ENCODE measurements around the gene NGRN. TPM values are rescaled to one million over a fixed set of nuclear protein-coding genes. Genes with fewer than 3 reads are reported as not detected.

NGRN gene
- total RNA-seq, 6 experiments from 2014 or later, result 24.0 to 29.5 (median 26.4) TPM

DNA sequence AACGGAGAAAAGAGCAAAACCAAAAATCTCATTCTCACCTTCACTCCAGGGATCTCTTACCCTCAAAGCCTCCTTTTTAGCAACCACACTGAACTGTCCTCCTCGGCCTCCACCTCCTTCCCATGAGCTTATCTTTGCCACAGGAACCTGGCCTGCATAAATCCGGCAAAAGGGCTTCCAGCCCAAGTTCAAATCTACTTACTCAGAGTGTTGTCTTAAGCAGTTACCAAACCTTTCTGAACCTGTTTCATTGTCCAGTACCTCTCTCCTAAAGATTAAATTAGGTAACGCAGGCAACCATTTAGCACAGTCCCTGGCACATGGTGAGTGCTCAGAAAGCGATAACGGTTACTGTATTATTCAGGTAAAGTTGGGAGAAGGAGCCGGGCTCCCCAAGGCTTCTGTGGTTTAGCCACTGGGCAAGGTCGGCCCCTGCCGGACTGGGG is 32.5 kb upstream of the NGRN start:
- DNase-seq (no peak), ATAC-seq (no peak)
- intact Hi-C loops (cut with DNase I), result no loop called here
- TF ChIP-seq CTCF (IDR thresholded peaks at IDR 0.05) (peak in 3 of 4 donors; percentile 48 to 65 (median 50)), POLR2A (IDR thresholded peaks at IDR 0.05) (no peak)
- H3K36me3 ChIP-seq, result peaks cover 4 to 30% (median 13%) of the 10 kb centered on the region in 4 donors
- 0% methylated on average over 4 of the region's 9 CpGs for WGBS (ENCODE audit: insufficient coverage, low coverage, low lambda C conversion rate, missing lambda C conversion rate)
- peak overlapping the region; percentile 89 to 97 (median 90) for H3K27ac ChIP-seq
- no peaks in the 10 kb centered on the region for H3K9me3 ChIP-seq
- H3K4me1 ChIP-seq, result peaks cover 0 to 47% (median 18%) of the 10 kb centered on the region in 4 donors
- no peaks in the 10 kb centered on the region for H3K27me3 ChIP-seq
- peak overlapping the region; percentile 89 to 97 (median 92) for H3K4me3 ChIP-seq

- Histone ChIP-seq H3K27ac (peak within 1 kb of the TSS; percentile 89 to 97 (median 90)), H3K27me3 (no peaks in the 10 kb centered on the region), H3K36me3 (peaks cover 3 to 30% (median 11%) of the 10 kb centered on the region in 4 donors), H3K9me3 (no peaks in the 10 kb centered on the region), H3K4me1 (peaks cover 0 to 47% (median 18%) of the 10 kb centered on the region in 4 donors), H3K4me3 (peak within 1 kb of the TSS; percentile 89 to 97 (median 92))
- intact Hi-C loops (cut with DNase I), result no loop called here
- peak; percentile 80 to 94 (median 86) for ATAC-seq
- WGBS (ENCODE audit: insufficient coverage, low coverage, low lambda C conversion rate, missing lambda C conversion rate), result no CpG with 5 or more reads among the region's 63 CpGs
- DNase-seq, result peak; percentile 99
- TF ChIP-seq CTCF (IDR thresholded peaks at IDR 0.05) (peak in 1 of 4 donors; percentile 62), POLR2A (IDR thresholded peaks at IDR 0.05) (peak; percentile 71)
These were observed 31.9 kb upstream of the NGRN start, which contains the start of gene CIB1 for GRCh38 chr15:90233387-90234095. Gene CIB1 (minus strand): TSS chr15:90233941. CDS start chr15:90233885, 56 bp downstream.

DNA sequence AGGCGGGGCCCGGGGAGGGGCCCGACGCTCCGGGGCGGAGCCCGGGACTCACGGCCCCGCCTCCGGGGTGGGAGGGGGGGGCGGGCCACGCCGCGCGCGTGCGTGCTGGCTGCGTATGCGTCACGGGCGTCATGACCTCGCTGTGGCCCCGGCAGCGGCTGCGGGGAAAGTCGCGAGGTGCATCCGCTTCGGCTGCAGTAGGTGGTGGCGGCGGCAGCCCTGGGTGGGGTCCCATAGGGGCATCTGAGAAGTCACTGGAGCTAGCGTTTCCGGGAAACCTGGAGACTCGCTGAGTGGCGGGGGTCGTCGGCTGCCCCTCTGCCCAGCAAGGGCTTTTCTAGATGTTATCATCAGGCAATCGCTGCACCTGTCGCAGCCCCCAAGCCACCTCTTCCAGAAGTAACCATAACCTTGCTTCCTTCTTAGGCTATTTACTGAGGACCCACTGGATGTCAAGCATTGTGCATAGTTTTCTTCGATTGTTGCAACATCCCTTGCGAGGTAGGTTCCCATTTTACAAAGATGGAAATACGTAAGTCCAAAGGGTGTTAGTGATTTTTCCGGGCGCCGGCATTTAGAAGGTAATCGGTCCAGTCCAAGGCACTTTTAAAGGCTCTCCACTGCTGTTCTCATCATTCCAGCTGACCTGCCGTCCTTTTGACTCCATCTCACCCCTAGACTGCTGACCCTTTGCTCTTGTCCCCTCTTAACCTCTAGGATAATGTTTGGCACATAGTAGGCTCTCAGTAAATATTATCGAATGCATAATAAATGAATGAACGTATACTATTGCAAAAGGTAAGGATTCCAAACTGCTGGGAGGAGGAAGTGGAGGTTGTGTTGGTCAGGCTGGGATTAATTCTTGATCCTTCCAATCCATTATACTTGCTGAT is 31.1 kb upstream of the NGRN start, which contains the start of gene GDPGP1:
TSS of gene GDPGP1 (plus strand) at position 114 of the 893 bp plus-strand sequence. CDS start 6,700 bp downstream, outside the sequence.
- Histone ChIP-seq H3K27ac (peak within 1 kb of the TSS; percentile 89 to 97 (median 90)), H3K4me3 (peak within 1 kb of the TSS; percentile 89 to 97 (median 92)), H3K36me3 (peaks cover under 1 to 26% (median 9%) of the 10 kb centered on the region in 4 donors), H3K4me1 (peaks cover 0 to 46% (median 17%) of the 10 kb centered on the region in 4 donors), H3K27me3 (no peaks in the 10 kb centered on the region), H3K9me3 (no peaks in the 10 kb centered on the region)
- WGBS (ENCODE audit: insufficient coverage, low coverage, low lambda C conversion rate, missing lambda C conversion rate), result under 1% methylated on average over 17 of the region's 49 CpGs
- no peak for TF ChIP-seq CTCF (IDR thresholded peaks at IDR 0.05)
- peak; percentile 84 for TF ChIP-seq POLR2A (IDR thresholded peaks at IDR 0.05)
- no peak for ATAC-seq
- intact Hi-C loops (cut with DNase I), result no loop called here
- no peak for DNase-seq

DNA sequence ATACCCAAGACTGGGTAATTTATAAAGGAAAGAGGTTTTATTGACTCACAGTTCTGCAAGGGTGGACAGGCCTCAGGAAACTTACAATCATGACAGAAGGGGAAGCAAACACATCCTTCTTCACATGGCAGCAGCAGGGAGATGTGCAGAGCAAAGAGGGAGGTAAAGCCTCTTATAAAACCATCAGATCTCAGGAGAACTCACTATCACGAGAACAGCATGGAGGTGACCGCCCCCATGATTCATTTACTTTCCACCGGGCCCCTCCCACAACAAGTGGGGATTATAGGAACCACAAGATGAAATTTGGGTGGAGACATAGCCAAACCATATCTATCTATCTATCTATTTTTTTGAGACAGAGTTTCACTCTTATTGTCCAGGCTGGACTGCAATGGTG is 26.1 kb upstream of the NGRN start:
- no peak overlapping the region for H3K4me3 ChIP-seq
- H3K4me1 ChIP-seq, result peaks cover 0 to 8% (median 0%) of the 10 kb centered on the region in 4 donors
- ATAC-seq, result no peak
- TF ChIP-seq CTCF (IDR thresholded peaks at IDR 0.05), result no peak
- no peak for TF ChIP-seq POLR2A (IDR thresholded peaks at IDR 0.05)
- H3K27ac ChIP-seq, result no peak overlapping the region
- H3K27me3 ChIP-seq, result no peaks in the 10 kb centered on the region
- no peak for DNase-seq
- intact Hi-C loops (cut with DNase I), result no loop called here
- H3K36me3 ChIP-seq, result peaks cover 0 to 27% (median 6%) of the 10 kb centered on the region in 4 donors
- H3K9me3 ChIP-seq, result no peaks in the 10 kb centered on the region
- 100% methylated on average over 3 of the region's 3 CpGs for WGBS (ENCODE audit: insufficient coverage, low coverage, low lambda C conversion rate, missing lambda C conversion rate)

All from right lobe of liver (tissue), 6 donors.